ENCODE results near the gene PAX8. TPM values are rescaled to one million over a fixed set of nuclear protein-coding genes. Genes with fewer than 3 reads are reported as not detected.

The PAX8 gene
- total and polyA plus RNA-seq, 2 donors from 2014 or later = 199 to 607 TPM

DNA sequence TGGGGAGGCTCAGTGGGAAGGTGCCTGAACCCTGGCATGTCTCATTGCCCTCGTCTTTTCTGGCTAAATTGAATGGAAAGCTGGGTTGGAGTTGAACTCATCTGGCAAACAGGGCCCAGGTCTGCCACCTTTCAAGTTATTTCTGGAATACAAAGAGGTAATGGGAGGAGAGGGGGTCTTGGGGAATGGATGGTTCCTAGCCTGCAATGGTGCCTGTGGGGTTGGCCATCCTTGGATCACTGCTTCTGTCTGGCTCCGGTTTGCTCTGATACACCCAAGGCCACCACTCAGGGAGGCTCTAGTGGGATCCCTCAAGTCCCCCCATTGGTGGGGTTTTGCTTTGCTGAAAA lies 59.7 kb downstream of the PAX8 start:
- Histone ChIP-seq H3K9ac (ENCODE audit: low read length in 3 of 3) (peak overlapping the region in 1 of 3 donors; percentile 22), H3K27ac (ENCODE audit: low read depth in 2 of 2, low read length in 2 of 2) (peak overlapping the region; percentile 86 to 95), H3K36me3 (ENCODE audit: control insufficient read depth in 2 of 3, insufficient read depth in 3 of 3, low read length in 3 of 3) (peaks cover 0 to 8% (median 4%) of the 10 kb centered on the region in 3 donors), H3K9me3 (ENCODE audit: control insufficient read depth in 2 of 3, insufficient read depth in 1 of 3, low read length in 3 of 3) (no peaks in the 10 kb centered on the region), H3K27me3 (ENCODE audit: control insufficient read depth, insufficient read depth, low read length) (no peaks in the 10 kb centered on the region), H3K4me3 (ENCODE audit: low read length in 3 of 3) (no peak overlapping the region), H3K4me1 (ENCODE audit: control insufficient read depth in 2 of 3, insufficient read depth in 2 of 3, low read depth in 1 of 3, low read length in 3 of 3) (peaks cover 16 to 74% (median 50%) of the 10 kb centered on the region in 3 donors)
- DNase-seq = peak in 2 of 5 donors; percentile 42 to 48
- TF ChIP-seq, protein P1, sequence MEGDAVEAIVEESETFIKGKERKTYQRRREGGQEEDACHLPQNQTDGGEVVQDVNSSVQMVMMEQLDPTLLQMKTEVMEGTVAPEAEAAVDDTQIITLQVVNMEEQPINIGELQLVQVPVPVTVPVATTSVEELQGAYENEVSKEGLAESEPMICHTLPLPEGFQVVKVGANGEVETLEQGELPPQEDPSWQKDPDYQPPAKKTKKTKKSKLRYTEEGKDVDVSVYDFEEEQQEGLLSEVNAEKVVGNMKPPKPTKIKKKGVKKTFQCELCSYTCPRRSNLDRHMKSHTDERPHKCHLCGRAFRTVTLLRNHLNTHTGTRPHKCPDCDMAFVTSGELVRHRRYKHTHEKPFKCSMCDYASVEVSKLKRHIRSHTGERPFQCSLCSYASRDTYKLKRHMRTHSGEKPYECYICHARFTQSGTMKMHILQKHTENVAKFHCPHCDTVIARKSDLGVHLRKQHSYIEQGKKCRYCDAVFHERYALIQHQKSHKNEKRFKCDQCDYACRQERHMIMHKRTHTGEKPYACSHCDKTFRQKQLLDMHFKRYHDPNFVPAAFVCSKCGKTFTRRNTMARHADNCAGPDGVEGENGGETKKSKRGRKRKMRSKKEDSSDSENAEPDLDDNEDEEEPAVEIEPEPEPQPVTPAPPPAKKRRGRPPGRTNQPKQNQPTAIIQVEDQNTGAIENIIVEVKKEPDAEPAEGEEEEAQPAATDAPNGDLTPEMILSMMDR (IDR thresholded peaks at IDR 0.05; ENCODE audit: borderline replicate concordance, extremely low read depth, insufficient read depth) = no peak
- FAIRE-seq = no peak
- intact Hi-C loops (cut with DNase I) = no loop called here

DNA sequence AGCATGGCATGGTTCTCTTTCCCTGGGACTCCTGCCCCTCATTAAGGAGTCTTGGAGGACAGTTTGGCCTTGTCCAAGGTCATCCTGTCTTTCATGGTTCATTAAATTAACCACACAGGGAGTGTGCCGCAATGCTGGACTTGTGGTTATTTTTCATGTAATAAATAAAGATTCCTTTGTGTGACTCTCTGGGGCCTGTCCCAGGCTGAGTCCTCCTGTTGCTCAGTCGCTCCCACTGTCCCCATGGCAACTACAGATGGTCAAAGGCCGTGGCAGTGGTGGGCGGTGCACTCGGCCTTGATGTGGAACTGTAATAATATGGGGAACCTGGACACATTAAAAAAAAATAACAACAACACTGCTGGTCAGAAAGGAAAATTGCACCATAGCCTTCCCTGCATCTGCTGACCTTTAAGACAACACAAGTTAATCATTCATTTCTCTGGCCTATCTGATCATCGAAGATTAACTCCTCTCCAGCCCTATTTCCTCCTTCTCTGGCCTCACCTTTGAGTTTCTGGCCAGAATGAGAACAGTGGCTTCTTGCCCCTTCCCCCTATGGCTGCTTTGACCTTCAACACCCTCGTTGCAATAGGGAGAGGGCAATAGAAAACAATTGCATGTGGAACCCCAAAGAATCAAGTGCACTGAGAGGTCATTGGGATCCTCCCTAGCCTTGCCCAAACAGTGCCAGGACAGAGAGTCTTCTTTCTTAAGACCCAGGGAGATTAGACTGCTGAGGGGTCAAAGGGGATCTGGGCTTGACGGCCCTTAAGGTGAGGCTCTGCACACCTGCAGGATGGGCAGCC lies 60.2 kb downstream of the PAX8 start:
- DNase-seq (peak; percentile 90 to 93 (median 93)), FAIRE-seq (peak; percentile 52)
- Histone ChIP-seq H3K4me1 (ENCODE audit: control insufficient read depth in 2 of 3, insufficient read depth in 2 of 3, low read depth in 1 of 3, low read length in 3 of 3) (peaks cover 16 to 73% (median 47%) of the 10 kb centered on the region in 3 donors), H3K9ac (ENCODE audit: low read length in 3 of 3) (peak overlapping the region in 1 of 3 donors; percentile 21), H3K4me3 (ENCODE audit: low read length in 3 of 3) (no peak overlapping the region), H3K36me3 (ENCODE audit: control insufficient read depth in 2 of 3, insufficient read depth in 3 of 3, low read length in 3 of 3) (peaks cover 0 to 8% (median 4%) of the 10 kb centered on the region in 3 donors), H3K27me3 (ENCODE audit: control insufficient read depth, insufficient read depth, low read length) (no peaks in the 10 kb centered on the region), H3K27ac (ENCODE audit: low read depth in 2 of 2, low read length in 2 of 2) (peak overlapping the region; percentile 90 to 95), H3K9me3 (ENCODE audit: control insufficient read depth in 2 of 3, insufficient read depth in 1 of 3, low read length in 3 of 3) (no peaks in the 10 kb centered on the region)
- intact Hi-C loops (cut with DNase I) = no loop called here
- TF ChIP-seq, protein P1 (IDR thresholded peaks at IDR 0.05; ENCODE audit: borderline replicate concordance, extremely low read depth, insufficient read depth) = no peak

DNA sequence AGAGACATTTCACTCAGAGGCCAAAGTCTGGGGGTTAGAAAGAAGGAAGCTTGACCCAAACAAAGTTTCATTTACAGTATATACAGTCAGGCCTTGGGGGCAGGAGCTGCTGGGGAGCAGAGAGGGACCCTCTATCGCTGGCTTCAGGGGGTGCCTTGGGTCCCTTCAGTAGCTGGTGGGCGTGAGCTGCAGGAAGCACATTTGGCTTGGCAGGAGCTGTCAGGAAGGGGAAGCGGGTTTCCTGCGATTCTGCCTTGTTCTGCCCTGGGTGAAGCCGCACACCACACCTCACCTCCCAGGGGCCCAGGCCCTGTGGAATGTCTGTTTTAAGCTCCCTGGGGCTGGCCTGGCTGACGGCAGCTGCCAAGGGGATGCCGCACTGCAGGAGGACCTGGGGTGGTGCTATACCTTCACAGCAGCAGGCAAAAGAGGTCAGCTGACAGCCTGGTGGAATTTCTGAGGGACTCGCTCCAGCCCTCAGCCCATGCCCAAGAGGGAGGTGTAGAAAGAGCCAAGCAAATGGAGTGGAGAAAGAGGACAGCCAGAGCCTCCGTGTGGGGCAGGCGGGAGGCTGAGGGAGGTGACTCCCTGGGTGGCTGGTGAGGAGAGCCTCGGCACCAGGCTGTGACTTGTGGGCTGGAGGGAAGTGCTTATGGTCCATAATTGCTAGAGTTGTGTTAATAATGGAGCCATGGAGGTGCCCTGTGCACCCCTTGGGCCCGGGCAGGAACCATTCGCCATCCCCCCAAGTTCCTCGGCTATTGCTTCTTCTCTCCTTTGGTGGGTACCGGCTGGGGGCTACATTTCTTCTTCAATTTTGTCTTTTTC lies 61.1 kb downstream of the PAX8 start:
- DNase-seq (peak; percentile 71 to 82 (median 79)), FAIRE-seq (no peak)
- Histone ChIP-seq H3K27me3 (ENCODE audit: control insufficient read depth, insufficient read depth, low read length) (no peaks in the 10 kb centered on the region), H3K4me1 (ENCODE audit: control insufficient read depth in 2 of 3, insufficient read depth in 2 of 3, low read depth in 1 of 3, low read length in 3 of 3) (peaks cover 17 to 72% (median 48%) of the 10 kb centered on the region in 3 donors), H3K4me3 (ENCODE audit: low read length in 3 of 3) (no peak overlapping the region), H3K9ac (ENCODE audit: low read length in 3 of 3) (peak overlapping the region in 2 of 3 donors; percentile 21 to 49), H3K36me3 (ENCODE audit: control insufficient read depth in 2 of 3, insufficient read depth in 3 of 3, low read length in 3 of 3) (peaks cover 0 to 5% (median under 1%) of the 10 kb centered on the region in 3 donors), H3K9me3 (ENCODE audit: control insufficient read depth in 2 of 3, insufficient read depth in 1 of 3, low read length in 3 of 3) (no peaks in the 10 kb centered on the region), H3K27ac (ENCODE audit: low read depth in 2 of 2, low read length in 2 of 2) (peak overlapping the region; percentile 90 to 95)
- intact Hi-C loops (cut with DNase I) = no loop called here
- TF ChIP-seq, protein P1 (IDR thresholded peaks at IDR 0.05; ENCODE audit: borderline replicate concordance, extremely low read depth, insufficient read depth) = no peak

Data from kidney (tissue), 14 donors.